C4-2B (cell line): ENCODE measurements around the gene CENPB.

Experiments
- CTCF ChIP-seq: fragments of 450-650 bp; conservative IDR thresholded peaks from 2 replicates; pipeline ENCODE4 v1.5.1; 2017; ENCODE audit warnings: mild to moderate bottlenecking
- ZFX ChIP-seq: fragments of 450-650 bp; IDR thresholded peaks from 2 replicates; pipeline ENCODE4 v1.6.1; 2017

- TF ChIP-seq ZFX = no peak
- TF ChIP-seq CTCF = no peak
These were observed 9.2 kb downstream of the CENPB start for GRCh38 chr20:3777381-3777715.
